GM12873 (cell line): ENCODE results near the gene ATP2A1.

Experiments
- TF ChIP-seq, protein P1 (sequence below): IDR thresholded peaks from 2 replicates; pipeline ENCODE4 v1.5.1; 2012; ENCODE audit warnings: low read depth, mild to moderate bottlenecking, moderate library complexity, low read length, control low read depth; ENCODE audit not compliant: insufficient read depth; ENCODE audit errors: missing control alignments

ATP2A1 gene

DNA sequence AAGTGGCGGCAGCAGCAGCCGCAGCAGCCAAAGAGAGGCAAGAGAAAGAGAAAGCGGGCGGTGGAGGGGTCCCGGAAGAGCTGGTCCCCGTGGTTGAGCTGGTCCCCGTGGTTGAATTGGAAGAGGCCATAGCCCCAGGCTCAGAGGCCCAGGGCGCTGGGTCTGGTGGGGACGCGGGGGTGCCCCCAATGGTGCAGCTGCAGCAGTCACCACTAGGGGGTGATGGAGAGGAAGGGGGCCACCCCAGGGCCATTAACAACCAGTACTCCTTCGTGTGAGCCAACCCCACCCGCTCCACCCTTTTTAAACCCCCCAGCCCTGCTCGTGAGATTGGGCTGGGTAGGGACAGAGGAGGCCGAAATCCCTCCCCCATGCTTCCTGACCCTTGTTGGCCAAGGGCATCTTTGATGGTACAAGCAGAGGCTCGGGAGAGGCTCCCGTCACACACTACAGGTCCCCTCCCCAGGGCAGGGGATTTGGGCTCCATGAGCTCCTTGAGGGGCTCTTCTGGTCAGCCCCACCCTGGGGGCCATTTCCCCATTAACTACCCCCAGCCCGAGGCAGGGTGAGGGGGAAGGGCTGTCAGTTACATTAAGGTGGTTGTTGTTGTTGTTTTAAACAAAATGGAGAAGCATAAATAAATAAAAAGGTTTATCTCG is 4.6 kb upstream of the ATP2A1 start:
- TF ChIP-seq, protein P1, sequence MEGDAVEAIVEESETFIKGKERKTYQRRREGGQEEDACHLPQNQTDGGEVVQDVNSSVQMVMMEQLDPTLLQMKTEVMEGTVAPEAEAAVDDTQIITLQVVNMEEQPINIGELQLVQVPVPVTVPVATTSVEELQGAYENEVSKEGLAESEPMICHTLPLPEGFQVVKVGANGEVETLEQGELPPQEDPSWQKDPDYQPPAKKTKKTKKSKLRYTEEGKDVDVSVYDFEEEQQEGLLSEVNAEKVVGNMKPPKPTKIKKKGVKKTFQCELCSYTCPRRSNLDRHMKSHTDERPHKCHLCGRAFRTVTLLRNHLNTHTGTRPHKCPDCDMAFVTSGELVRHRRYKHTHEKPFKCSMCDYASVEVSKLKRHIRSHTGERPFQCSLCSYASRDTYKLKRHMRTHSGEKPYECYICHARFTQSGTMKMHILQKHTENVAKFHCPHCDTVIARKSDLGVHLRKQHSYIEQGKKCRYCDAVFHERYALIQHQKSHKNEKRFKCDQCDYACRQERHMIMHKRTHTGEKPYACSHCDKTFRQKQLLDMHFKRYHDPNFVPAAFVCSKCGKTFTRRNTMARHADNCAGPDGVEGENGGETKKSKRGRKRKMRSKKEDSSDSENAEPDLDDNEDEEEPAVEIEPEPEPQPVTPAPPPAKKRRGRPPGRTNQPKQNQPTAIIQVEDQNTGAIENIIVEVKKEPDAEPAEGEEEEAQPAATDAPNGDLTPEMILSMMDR: peak; percentile 86

DNA sequence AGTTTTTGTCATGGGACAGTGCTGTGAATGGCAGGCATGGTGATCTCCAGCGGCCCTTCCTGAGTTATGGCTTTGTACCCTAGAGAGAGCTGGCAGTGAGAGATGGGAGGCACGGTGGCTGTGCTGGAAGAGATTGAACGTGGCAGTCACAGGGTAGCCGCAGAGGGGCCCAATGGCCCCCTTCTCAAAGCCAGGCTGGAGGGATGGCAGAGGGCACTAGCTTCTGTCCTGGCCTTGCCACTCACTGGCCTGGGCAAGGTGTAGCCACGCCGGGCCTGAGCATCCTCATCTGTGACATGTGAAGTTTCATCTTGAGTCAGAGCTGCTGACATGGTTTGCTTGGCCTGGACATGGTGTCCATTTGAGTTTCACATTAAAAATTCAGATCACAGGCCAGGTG is 3.9 kb upstream of the ATP2A1 start:
- TF ChIP-seq, protein P1: no peak

DNA sequence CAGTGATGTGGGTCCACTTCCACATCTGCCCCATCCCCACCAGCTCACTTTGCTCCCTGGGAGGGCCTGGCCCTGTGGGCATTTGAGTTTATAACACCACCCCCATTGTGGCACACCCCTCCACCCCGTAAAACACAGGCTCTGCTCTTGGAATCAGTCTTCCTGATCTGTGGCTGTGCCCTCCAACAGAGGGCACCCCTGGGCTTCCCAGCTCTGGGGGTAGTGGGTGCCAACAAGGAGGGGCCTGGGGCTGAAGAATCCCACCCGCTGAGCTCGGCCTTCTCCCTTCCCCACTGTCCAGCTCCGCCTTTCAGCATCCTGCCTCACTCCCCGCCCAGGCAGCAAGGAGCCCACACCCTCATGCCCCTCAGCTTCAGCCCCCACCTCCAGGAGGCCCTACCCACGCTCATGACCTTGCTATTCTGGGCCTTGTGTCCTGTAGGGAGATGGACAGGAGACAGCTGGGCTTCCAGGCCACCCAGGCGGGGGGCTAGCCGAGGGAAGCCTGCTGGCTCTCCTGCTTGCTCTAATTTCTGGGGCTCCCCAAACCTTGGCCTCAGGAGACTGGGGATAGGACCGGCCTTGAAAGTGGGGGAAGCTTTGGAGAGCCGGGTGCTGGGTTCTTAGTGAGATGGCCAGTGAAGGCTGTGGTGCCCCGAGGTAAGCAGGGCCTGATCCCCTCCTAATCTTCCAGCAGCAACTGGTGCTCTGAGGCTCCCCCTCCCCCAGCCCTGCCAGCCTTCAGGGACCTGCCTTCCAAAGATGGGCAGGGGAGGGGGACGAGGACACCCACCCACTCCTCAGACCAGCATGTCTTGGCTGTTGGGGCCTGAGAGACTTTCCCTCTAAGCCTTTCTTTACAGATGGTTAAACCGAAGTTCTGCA is 2.9 kb upstream of the ATP2A1 start:
- TF ChIP-seq, protein P1: no peak

DNA sequence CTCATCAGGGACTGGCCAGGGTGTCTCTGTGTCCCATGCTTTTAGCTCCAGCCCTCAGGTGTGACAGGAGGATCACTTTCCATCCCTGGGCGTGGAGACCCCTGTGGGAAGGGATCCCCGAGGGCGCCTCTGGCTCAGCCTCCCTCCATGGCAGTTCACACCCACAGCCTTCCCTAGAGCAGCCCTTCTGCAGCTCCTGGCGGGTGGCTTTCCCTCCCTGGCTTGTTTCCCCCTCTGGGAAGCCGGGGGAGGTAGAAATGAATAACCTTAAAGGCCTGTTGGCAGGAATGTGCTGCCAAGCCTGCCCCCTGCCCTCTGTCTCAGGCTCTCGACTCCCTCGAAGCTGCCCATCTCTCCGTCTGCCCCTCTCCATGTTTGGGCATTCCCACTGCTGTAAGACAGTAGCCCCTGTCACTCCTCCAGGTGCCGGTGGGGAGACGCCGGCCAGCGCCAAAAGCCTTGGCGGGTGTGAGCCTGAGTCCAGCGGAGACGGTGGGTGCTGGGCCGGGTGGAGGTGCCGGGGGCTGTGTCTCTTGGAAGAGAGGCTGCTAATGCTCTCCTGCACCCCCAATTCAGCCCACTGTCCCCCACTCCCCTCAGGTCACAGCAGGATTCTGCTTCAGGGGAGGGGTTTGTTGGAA is 2.1 kb upstream of the ATP2A1 start:
- TF ChIP-seq, protein P1: no peak

DNA sequence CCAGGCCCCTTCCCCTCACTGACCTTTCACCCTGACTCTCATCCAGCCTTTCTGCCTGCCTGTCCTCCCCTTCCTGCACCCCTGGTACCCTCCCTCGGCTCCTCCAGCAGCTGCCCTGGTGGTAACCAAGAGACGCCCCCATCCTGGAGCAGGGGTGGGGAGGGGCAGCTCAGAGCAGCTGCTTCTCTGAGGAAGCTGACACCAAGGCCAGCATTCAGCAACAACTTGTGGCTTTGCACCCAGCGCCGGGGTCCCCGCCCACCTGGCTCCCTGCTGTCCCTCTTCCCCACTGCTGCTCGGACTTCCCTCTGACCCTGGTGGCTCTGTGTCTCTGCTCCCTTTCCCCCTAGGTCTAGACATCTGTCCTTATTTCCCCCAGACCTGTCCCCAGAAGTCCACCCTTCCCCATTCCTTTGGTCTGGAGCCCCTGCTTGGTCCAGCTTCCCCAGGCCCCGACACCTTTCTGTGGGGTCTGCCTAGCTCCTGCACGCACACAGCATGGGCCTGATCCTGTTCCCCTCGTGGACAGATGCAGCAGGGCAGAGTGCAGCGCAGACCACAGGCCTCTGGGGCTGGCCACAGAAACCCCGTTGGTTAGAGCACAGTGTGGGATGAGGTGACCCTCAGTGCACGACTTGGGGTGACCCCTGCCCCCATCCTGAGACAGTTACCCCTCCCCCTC is 1.2 kb upstream of the ATP2A1 start:
- TF ChIP-seq, protein P1: no peak

DNA sequence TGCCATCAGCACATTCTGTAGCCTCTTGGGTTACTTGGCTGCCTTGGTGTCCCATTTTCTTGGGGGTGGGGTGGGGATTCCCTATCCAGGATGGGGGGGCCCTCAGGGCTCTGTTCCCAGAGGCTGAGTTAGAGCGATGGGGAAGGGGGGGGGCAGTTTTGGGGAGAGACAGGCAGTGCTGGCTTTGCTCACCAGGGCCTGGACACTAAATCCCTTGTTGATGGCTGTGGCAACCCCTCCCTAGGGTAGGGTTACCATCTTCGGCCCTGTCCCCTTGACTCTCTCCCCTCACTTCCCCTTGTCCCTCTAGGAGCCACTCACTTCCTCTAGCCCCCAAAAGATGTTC is 660 bp upstream of the ATP2A1 start:
- TF ChIP-seq, protein P1: no peak
